IPS DF 6.9 (cell line): ENCODE data around the gene IMMP2L.

Source experiments
- DNase-seq: peaks from one replicate; pipeline ENCODE4 v3.0.0-alpha.2; 2013; ENCODE audit warnings: low read depth, low spot score
- H3K27ac ChIP-seq: one replicate; pipeline ENCODE4 v1.5.1; 2013; ENCODE audit warnings: low read length, control low read depth
- H3K27me3 ChIP-seq: 2 replicates; pipeline ENCODE4 v1.6.1; 2013; ENCODE audit warnings: mild to moderate bottlenecking, low read length; ENCODE audit not compliant: control insufficient read depth, insufficient read depth
- H3K36me3 ChIP-seq: 2 replicates; pipeline ENCODE4 v1.6.1; 2013; ENCODE audit warnings: low read length; ENCODE audit not compliant: control insufficient read depth, insufficient read depth
- H3K4me1 ChIP-seq: 2 replicates; pipeline ENCODE4 v1.6.1; 2013; ENCODE audit warnings: low read length; ENCODE audit not compliant: control insufficient read depth, insufficient read depth
- H3K4me3 ChIP-seq: 2 replicates; pipeline ENCODE4 v1.5.1; 2013; ENCODE audit warnings: mild to moderate bottlenecking, low read length
- H3K9me3 ChIP-seq: 2 replicates; pipeline ENCODE4 v1.6.1; 2013; ENCODE audit warnings: low read length, inconsistent platforms; ENCODE audit not compliant: control insufficient read depth, insufficient read depth
- WGBS: extraction: QIAGEN DNeasy Blood & Tissue Kit; methylation state at CpG from one replicate; pipeline ENCODE4 v1.1.7; 2013; ENCODE audit warnings: mixed read lengths, missing lambda C conversion rate; ENCODE audit not compliant: insufficient read length, insufficient coverage; 5-methylcytosine and 5-hydroxymethylcytosine counted together

IMMP2L gene

DNA sequence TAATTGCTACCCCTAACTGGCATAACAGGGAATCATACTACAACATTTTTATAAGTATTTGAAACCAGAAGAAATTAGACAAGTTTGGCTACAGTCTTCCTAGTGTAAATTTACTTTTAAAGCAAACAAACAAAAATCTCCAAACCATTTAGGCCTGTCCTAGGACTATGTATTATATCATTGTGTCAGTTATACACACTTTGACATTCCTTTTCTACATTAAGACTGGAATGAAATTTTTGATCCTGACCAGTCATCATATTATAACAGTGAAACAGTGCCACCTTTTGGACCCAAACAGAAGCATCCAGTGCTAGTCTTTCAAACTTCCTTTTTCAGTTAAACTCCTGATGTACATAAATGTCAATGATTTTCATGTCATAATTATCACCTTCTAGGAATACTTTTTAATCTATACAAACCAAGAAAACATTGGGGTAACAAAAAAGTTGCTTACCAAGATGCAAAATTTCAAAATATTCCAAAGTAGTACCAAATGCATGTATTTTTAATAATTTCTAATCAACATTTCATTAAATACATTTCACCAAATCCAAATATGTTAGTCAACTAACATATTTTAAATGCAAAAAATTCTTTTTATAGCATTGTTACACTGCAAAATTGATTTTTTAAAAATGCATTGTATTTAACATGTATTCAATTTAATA, 75.7 kb downstream of the IMMP2L start:
- no peak overlapping the region for H3K27ac ChIP-seq
- H3K4me3 ChIP-seq, result no peak overlapping the region
- no peaks in the 10 kb centered on the region for H3K36me3 ChIP-seq
- H3K4me1 ChIP-seq, result no peaks in the 10 kb centered on the region
- no peaks in the 10 kb centered on the region for H3K9me3 ChIP-seq
- peak; percentile 11 for DNase-seq
- H3K27me3 ChIP-seq, result no peaks in the 10 kb centered on the region

DNA sequence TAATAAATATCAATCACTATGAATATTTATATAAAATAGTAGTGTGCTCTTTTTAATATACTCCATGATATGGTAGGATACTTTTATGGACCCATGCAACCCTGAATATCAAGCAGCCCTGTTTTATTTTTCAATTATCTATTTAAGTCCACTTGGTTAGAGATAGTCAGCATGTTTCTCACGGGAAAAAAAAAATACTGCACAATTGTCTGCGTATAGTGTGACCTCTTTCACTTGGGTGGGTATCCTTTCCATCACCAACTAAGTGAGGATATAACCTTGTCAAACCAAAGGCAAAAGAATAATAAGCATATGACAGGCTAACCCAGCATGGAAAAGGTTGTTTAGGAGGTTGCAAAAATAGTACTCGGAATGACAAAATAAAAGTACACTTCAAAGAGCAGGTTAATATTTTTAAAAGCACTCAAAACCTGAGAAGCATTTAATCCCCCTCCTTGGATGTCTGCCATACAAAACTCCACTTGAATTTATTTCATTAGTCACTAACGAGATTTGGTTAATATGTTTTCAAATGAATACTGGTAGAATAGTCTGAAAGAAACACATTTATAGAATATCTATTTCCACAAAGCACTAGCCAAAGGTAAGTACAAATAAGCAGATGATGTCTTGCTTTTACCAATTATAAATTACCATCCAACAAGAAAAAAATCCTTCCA, 76.5 kb downstream of the IMMP2L start:
- no peak for DNase-seq
- Histone ChIP-seq H3K4me1 (no peaks in the 10 kb centered on the region), H3K9me3 (no peaks in the 10 kb centered on the region), H3K27me3 (no peaks in the 10 kb centered on the region), H3K36me3 (no peaks in the 10 kb centered on the region), H3K27ac (no peak overlapping the region), H3K4me3 (no peak overlapping the region)
- no CpG with 5 or more reads among the region's 4 CpGs for WGBS

- Histone ChIP-seq H3K4me1 (no peaks in the 10 kb centered on the region), H3K9me3 (no peaks in the 10 kb centered on the region), H3K4me3 (no peak overlapping the region), H3K36me3 (no peaks in the 10 kb centered on the region), H3K27me3 (no peaks in the 10 kb centered on the region), H3K27ac (no peak overlapping the region)
- no peak for DNase-seq
- no CpG with 5 or more reads among the region's 2 CpGs for WGBS
Observed at GRCh38 chr7:111483078-111483477, 79.2 kb downstream of the IMMP2L start.

GRCh38 chr7:111477462-111478225, 84.6 kb downstream of the IMMP2L start:
- Histone ChIP-seq H3K27ac (no peak overlapping the region), H3K27me3 (no peaks in the 10 kb centered on the region), H3K4me1 (no peaks in the 10 kb centered on the region), H3K36me3 (no peaks in the 10 kb centered on the region), H3K4me3 (no peak overlapping the region), H3K9me3 (no peaks in the 10 kb centered on the region)
- DNase-seq, result no peak
- WGBS, result no CpG with 5 or more reads among the region's 4 CpGs

DNA sequence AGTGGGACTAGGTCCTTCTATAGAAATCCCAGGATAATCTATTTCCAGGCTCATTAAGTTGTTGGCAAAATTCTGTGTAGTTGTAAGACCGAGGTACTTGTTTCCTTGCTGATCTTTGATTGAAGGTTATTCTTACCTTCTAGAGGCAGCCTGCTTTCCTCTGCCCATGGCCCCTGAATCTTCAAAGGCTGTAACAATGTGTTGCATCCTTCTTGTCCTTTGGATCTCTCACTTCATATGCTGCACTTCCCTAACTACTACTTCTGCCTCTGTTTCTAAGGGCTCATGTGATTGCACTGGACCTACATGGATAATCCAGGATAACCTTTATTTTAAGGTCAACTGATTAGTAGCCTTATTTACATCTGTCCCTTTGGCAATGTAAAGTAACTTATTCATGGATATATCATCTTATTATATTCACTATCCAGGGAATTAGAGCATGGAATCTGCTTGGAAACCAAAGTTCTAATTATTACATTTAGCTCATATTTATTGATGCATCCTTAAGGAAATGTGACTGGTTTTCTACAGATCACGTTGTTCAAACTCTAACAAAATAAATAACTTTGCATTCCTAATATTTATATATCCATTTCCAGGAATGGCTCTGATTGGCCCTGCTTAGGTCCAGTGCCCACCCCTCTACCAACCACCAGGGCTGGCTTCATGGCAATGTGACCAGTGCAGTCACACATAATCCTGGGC, 85.6 kb downstream of the IMMP2L start:
- H3K27ac ChIP-seq, result no peak overlapping the region
- H3K4me3 ChIP-seq, result no peak overlapping the region
- no peak for DNase-seq
- H3K4me1 ChIP-seq, result no peaks in the 10 kb centered on the region
- no peaks in the 10 kb centered on the region for H3K36me3 ChIP-seq
- no CpG with 5 or more reads among the region's 2 CpGs for WGBS
- no peaks in the 10 kb centered on the region for H3K9me3 ChIP-seq
- no peaks in the 10 kb centered on the region for H3K27me3 ChIP-seq

DNA sequence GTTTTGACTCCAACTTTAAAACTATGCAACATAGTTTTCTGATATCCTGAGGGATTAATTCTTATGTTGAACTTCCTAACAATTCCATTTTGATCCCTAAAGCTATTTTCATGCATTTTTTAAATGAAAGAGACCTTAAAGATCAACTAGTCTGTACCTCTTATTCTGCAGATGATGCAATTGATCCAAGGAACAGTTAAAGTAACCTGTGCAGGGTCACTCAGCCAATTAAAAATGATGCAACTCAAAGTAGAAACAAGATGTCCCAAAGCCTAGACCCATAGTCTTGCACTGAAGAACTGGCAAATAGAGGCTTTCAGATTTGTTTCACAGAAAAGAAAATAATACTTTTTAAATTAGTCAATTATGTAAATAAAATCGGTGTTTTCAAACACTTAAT, 86.3 kb downstream of the IMMP2L start:
- no peak for DNase-seq
- WGBS, result no CpG with 5 or more reads among the region's 1 CpG
- Histone ChIP-seq H3K9me3 (no peaks in the 10 kb centered on the region), H3K4me3 (no peak overlapping the region), H3K36me3 (no peaks in the 10 kb centered on the region), H3K27me3 (no peaks in the 10 kb centered on the region), H3K4me1 (no peaks in the 10 kb centered on the region), H3K27ac (no peak overlapping the region)

- H3K27me3 ChIP-seq, result no peaks in the 10 kb centered on the region
- no peak overlapping the region for H3K4me3 ChIP-seq
- H3K4me1 ChIP-seq, result no peaks in the 10 kb centered on the region
- H3K27ac ChIP-seq, result no peak overlapping the region
- H3K9me3 ChIP-seq, result no peaks in the 10 kb centered on the region
- H3K36me3 ChIP-seq, result no peaks in the 10 kb centered on the region
- no CpG with 5 or more reads among the region's 1 CpG for WGBS
- DNase-seq, result no peak
Observed at GRCh38 chr7:111475419-111475748, 86.9 kb downstream of the IMMP2L start.

DNA sequence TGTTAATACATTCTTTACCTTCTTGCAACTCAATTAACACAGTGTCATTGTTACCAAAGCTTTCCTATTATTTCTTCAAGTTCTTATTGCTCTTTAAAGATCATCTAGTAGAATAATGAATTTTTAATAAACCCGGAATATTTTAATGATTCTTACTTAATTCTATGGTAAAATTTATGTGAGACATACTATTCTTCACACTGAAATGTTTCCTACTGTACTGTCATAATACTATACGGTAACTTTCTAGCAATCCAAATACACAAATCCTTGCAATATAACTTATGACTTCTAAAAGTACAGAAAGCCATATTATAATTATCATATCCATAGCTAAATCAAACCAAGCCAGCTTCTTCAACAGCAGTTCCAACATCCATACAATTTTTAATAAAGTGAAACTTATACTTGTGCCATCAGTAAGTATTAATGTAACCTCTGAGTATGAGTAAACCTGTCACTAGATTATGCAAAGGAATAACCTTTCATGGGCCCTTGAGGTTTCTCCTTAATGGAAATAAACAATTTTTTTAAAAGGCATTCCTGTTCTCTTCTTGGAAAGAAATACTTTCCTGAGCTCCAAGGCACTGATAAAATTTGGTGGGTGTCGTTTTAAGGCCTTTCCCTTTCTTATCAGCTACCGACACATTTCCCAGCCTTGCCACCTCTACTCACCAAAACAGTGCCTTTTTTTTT, 87.4 kb downstream of the IMMP2L start:
- Histone ChIP-seq H3K36me3 (no peaks in the 10 kb centered on the region), H3K27ac (no peak overlapping the region), H3K4me3 (no peak overlapping the region), H3K27me3 (no peaks in the 10 kb centered on the region), H3K9me3 (no peaks in the 10 kb centered on the region), H3K4me1 (no peaks in the 10 kb centered on the region)
- no peak for DNase-seq
- WGBS, result no CpG with 5 or more reads among the region's 4 CpGs

- H3K27me3 ChIP-seq, result no peaks in the 10 kb centered on the region
- no peak for DNase-seq
- no CpG with 5 or more reads among the region's 2 CpGs for WGBS
- H3K27ac ChIP-seq, result no peak overlapping the region
- H3K4me3 ChIP-seq, result no peak overlapping the region
- H3K4me1 ChIP-seq, result no peaks in the 10 kb centered on the region
- H3K9me3 ChIP-seq, result no peaks in the 10 kb centered on the region
- H3K36me3 ChIP-seq, result no peaks in the 10 kb centered on the region
Observed at GRCh38 chr7:111473449-111474198, 88.7 kb downstream of the IMMP2L start.
